Osteoblast (primary cell): ENCODE data around the gene ASB7. TPM values are rescaled to one million over a fixed set of nuclear protein-coding genes. Genes with fewer than 3 reads are reported as not detected.

Experiments
- DNase-seq: peaks from one replicate; pipeline ENCODE4 v3.0.0; 2011; ENCODE audit warnings: low spot score, mixed read lengths; ENCODE audit not compliant: insufficient read length; ENCODE audit errors: missing footprints
- H2AFZ ChIP-seq: 2 replicates; pipeline ENCODE4 v1.6.0; 2011; ENCODE audit warnings: mild to moderate bottlenecking, low read length
- H3K27ac ChIP-seq: 2 replicates; pipeline ENCODE4 v1.5.1; 2011; ENCODE audit warnings: mild to moderate bottlenecking, low read depth, low read length, moderate library complexity
- H3K27me3 ChIP-seq: 2 replicates; pipeline ENCODE4 v1.6.0; 2012; ENCODE audit warnings: mild to moderate bottlenecking, control low read depth, inconsistent platforms, low read length, moderate library complexity; ENCODE audit not compliant: insufficient read depth
- H3K36me3 ChIP-seq: 2 replicates; pipeline ENCODE4 v1.5.1; 2011; ENCODE audit warnings: mild to moderate bottlenecking, low read length, control low read depth, moderate library complexity; ENCODE audit not compliant: insufficient read depth
- H3K4me1 ChIP-seq: 2 replicates; pipeline ENCODE4 v1.5.1; 2011; ENCODE audit warnings: mild to moderate bottlenecking, low read length, control low read depth, moderate library complexity; ENCODE audit not compliant: insufficient read depth
- H3K4me2 ChIP-seq: 2 replicates; pipeline ENCODE4 v1.6.0; 2011; ENCODE audit warnings: mild to moderate bottlenecking, low read length; ENCODE audit not compliant: insufficient read depth
- H3K4me3 ChIP-seq: fragments of 200-600 bp; sonication (generic); 3 replicates; pipeline ENCODE4 v1.5.1; 2012; ENCODE audit warnings: mild to moderate bottlenecking, low read length, inconsistent platforms; ENCODE audit not compliant: insufficient read depth
- H3K79me2 ChIP-seq: 2 replicates; pipeline ENCODE4 v1.6.0; 2012; ENCODE audit warnings: mild to moderate bottlenecking, low read length, control low read depth, inconsistent platforms; ENCODE audit not compliant: insufficient read depth
- H3K9me3 ChIP-seq: 2 replicates; pipeline ENCODE4 v1.5.1; 2011; ENCODE audit warnings: low read depth, low read length, control low read depth
- H4K20me1 ChIP-seq: 2 replicates; pipeline ENCODE4 v1.6.0; 2012; ENCODE audit warnings: mild to moderate bottlenecking, low read length, control low read depth; ENCODE audit not compliant: insufficient read depth
- CTCF ChIP-seq: IDR thresholded peaks from 2 replicates; pipeline ENCODE4 v1.5.1; 2011; ENCODE audit warnings: mild to moderate bottlenecking, low read depth, low read length, moderate library complexity; ENCODE audit errors: extremely low read depth
- total RNA-seq: library from RNA; depleted of rRNA; stranded (reverse); fragments of >200 nt; gene quantifications from 2 replicates; pipeline ENCODE4 v1.2.3, GENCODE V29; 2012

The ASB7 gene
- total RNA-seq, 1 donor = 18.1 TPM

GRCh38 chr15:100633763-100634075 is 31.3 kb downstream of the ASB7 start:
- H3K4me1 ChIP-seq = peaks cover 17% of the 10 kb centered on the region
- H3K79me2 ChIP-seq = peaks cover 62% of the 10 kb centered on the region
- H3K9me3 ChIP-seq = no peaks in the 10 kb centered on the region
- peaks cover 20% of the 10 kb centered on the region for H3K36me3 ChIP-seq
- no peak overlapping the region for H3K27ac ChIP-seq
- DNase-seq = no peak
- no peak overlapping the region for H2AFZ ChIP-seq
- H3K27me3 ChIP-seq = no peaks in the 10 kb centered on the region
- no peak overlapping the region for H3K4me2 ChIP-seq
- peaks cover 28% of the 10 kb centered on the region for H4K20me1 ChIP-seq
- TF ChIP-seq CTCF = no peak
- H3K4me3 ChIP-seq = no peak overlapping the region

- H4K20me1 ChIP-seq = peaks cover 28% of the 10 kb centered on the region
- H3K36me3 ChIP-seq = peaks cover 20% of the 10 kb centered on the region
- no peak overlapping the region for H3K27ac ChIP-seq
- no peaks in the 10 kb centered on the region for H3K27me3 ChIP-seq
- no peak overlapping the region for H3K4me2 ChIP-seq
- H3K4me1 ChIP-seq = no peaks in the 10 kb centered on the region
- H3K4me3 ChIP-seq = no peak overlapping the region
- DNase-seq = no peak
- no peaks in the 10 kb centered on the region for H3K9me3 ChIP-seq
- no peak for TF ChIP-seq CTCF
- peaks cover 67% of the 10 kb centered on the region for H3K79me2 ChIP-seq
- no peak overlapping the region for H2AFZ ChIP-seq
Measured at GRCh38 chr15:100635406-100636071, 33.1 kb downstream of the ASB7 start.

- H3K9me3 ChIP-seq = no peaks in the 10 kb centered on the region
- peaks cover 19% of the 10 kb centered on the region for H4K20me1 ChIP-seq
- H3K27me3 ChIP-seq = no peaks in the 10 kb centered on the region
- no peak for DNase-seq
- no peak for TF ChIP-seq CTCF
- no peak overlapping the region for H3K4me2 ChIP-seq
- no peaks in the 10 kb centered on the region for H3K4me1 ChIP-seq
- H2AFZ ChIP-seq = no peak overlapping the region
- no peak overlapping the region for H3K4me3 ChIP-seq
- no peak overlapping the region for H3K27ac ChIP-seq
- H3K79me2 ChIP-seq = peaks cover 65% of the 10 kb centered on the region
- no peaks in the 10 kb centered on the region for H3K36me3 ChIP-seq
Measured at GRCh38 chr15:100638177-100638730, 35.9 kb downstream of the ASB7 start.

- DNase-seq = no peak
- no peak overlapping the region for H3K27ac ChIP-seq
- peaks cover 10% of the 10 kb centered on the region for H4K20me1 ChIP-seq
- no peak overlapping the region for H2AFZ ChIP-seq
- no peak overlapping the region for H3K4me3 ChIP-seq
- no peaks in the 10 kb centered on the region for H3K9me3 ChIP-seq
- no peak for TF ChIP-seq CTCF
- H3K79me2 ChIP-seq = peaks cover 53% of the 10 kb centered on the region
- H3K27me3 ChIP-seq = no peaks in the 10 kb centered on the region
- H3K4me1 ChIP-seq = no peaks in the 10 kb centered on the region
- H3K4me2 ChIP-seq = no peak overlapping the region
- H3K36me3 ChIP-seq = no peaks in the 10 kb centered on the region
Measured at GRCh38 chr15:100642213-100642949, 40.0 kb downstream of the ASB7 start.
